NCI-H460 (cell line): ENCODE results near the gene RAD23A. TPM values are rescaled to one million over a fixed set of nuclear protein-coding genes. Genes with fewer than 3 reads are reported as not detected.
A peak's percentile ranks its signal among the peaks of the same experiment; 100 is the strongest.
"Not testable (repeated sequence)": the region's sequence is repeated elsewhere in the genome, so short reads cannot be mapped to it uniquely, and the experiment has no call there.

Experiments used
- DNase-seq: peaks from one replicate; pipeline ENCODE4 v3.0.0-alpha.2; 2016; ENCODE audit warnings: low read depth; ENCODE audit errors: extremely low read depth
- polyA plus RNA-seq: library from polyadenylated mRNA; depleted of rRNA; stranded (reverse); fragments of >200 nt; gene quantifications from 2 replicates; pipeline ENCODE4 v1.2.3, GENCODE V29; 2014; cell fraction: nucleus; rRNA removed
- total RNA-seq: library from RNA; depleted of rRNA; stranded (reverse); fragments of >200 nt; shearing (Covaris generic); gene quantifications from 2 replicates; pipeline ENCODE4 v1.2.3, GENCODE V29; 2014; rRNA removed

RAD23A gene
- total RNA-seq, result 165 and 189 TPM in 2 replicates
- 102 and 137 TPM in 2 replicates for polyA plus RNA-seq

GRCh38 chr19:12945479-12946091 lies at the start of gene RAD23A:
TSS of gene RAD23A (plus strand) at chr19:12945862. CDS start at chr19:12945949, 87 bp downstream.
- peak; percentile 96 for DNase-seq

- no peak for DNase-seq
These were observed 49.2 kb upstream of the RAD23A start for GRCh38 chr19:12896460-12896859.

- DNase-seq, result no peak
These were observed 45.7 kb upstream of the RAD23A start for GRCh38 chr19:12899891-12900518.

GRCh38 chr19:12907166-12907565 lies 38.5 kb upstream of the RAD23A start:
- DNase-seq, result no peak

- no peak for DNase-seq
These were observed 33.1 kb upstream of the RAD23A start for GRCh38 chr19:12912571-12912970.

GRCh38 chr19:12913011-12913561 lies 32.6 kb upstream of the RAD23A start:
- DNase-seq, result no peak

GRCh38 chr19:12913851-12914690 lies 31.6 kb upstream of the RAD23A start:
- DNase-seq, result no peak

- DNase-seq, result not testable (repeated sequence)
These were observed 29.8 kb upstream of the RAD23A start for GRCh38 chr19:12915860-12916259.

- no peak for DNase-seq
These were observed 27.4 kb upstream of the RAD23A start for GRCh38 chr19:12918253-12918652.

GRCh38 chr19:12921047-12921446 lies 24.6 kb upstream of the RAD23A start:
- DNase-seq, result no peak

GRCh38 chr19:12922959-12923358 lies 22.7 kb upstream of the RAD23A start:
- DNase-seq, result no peak

GRCh38 chr19:12924621-12925310 lies 20.9 kb upstream of the RAD23A start:
- no peak for DNase-seq

GRCh38 chr19:12930002-12930645 lies 15.5 kb upstream of the RAD23A start:
- DNase-seq, result no peak

- no peak for DNase-seq
These were observed 13.0 kb upstream of the RAD23A start for GRCh38 chr19:12932392-12933286.

- DNase-seq, result peak; percentile 83
These were observed 12.2 kb upstream of the RAD23A start, which contains the start of gene FARSA for GRCh38 chr19:12933287-12934072. TSS of gene FARSA (minus strand) at chr19:12933711. CDS start at chr19:12933696, 15 bp downstream.

- no peak for DNase-seq
These were observed 10.6 kb upstream of the RAD23A start for GRCh38 chr19:12935071-12935470.

- no peak for DNase-seq
These were observed 9.1 kb upstream of the RAD23A start for GRCh38 chr19:12936582-12936981.
